Caco-2 (cell line): Measurements from ENCODE around the gene IDH2. TPM values are rescaled to one million over a fixed set of nuclear protein-coding genes. Genes with fewer than 3 reads are reported as not detected.

ENCODE experiments used
- BruUV-seq: library from RNA; stranded (reverse); fragments of 400-500 nt; replicated peaks from 2 replicates; lab custom pipeline; 2021; lab: Mats Ljungman, UMichigan
- CTCF ChIA-PET: fragments of 300-600 bp; sonication (Branson Sonifier 250); formaldehyde crosslinking; loops from one replicate; lab custom pipeline; 2022; ENCODE audit warnings: antibody characterized with exemption; lab: Charles Lee
- POLR2A ChIA-PET: fragments of 300-600 bp; sonication (Branson Sonifier 250); formaldehyde crosslinking; loops from one replicate; lab custom pipeline; 2022; ENCODE audit warnings: antibody characterized with exemption; lab: Charles Lee
- DNase-seq, 2 experiments: peaks; one replicate each; pipeline versions ENCODE4 v3.0.0 to v3.0.0-alpha.2; 2020 to 2022
- H3K27me3 ChIP-seq: replicated peaks from 2 replicates; pipeline ENCODE4 v1.6.0; 2011; ENCODE audit warnings: low read length; ENCODE audit not compliant: control insufficient read depth, insufficient read depth
- H3K36me3 ChIP-seq: 2 replicates; pipeline ENCODE4 v1.5.1; 2011; ENCODE audit warnings: low read length; ENCODE audit not compliant: control insufficient read depth, insufficient read depth
- H3K4me1 ChIP-seq: fragments of 250-450 bp; sonication (Bioruptor Pico); 2 replicates; pipeline ENCODE4 v1.5.1; 2020; ENCODE audit warnings: mild to moderate bottlenecking
- H3K4me3 ChIP-seq: 2 replicates; pipeline ENCODE4 v1.5.1; 2011; ENCODE audit warnings: low read depth, mild to moderate bottlenecking, control low read depth, low read length
- H3K9me3 ChIP-seq: fragments of 250-450 bp; sonication (Bioruptor Pico); 2 replicates; pipeline ENCODE4 v1.5.1; 2020; ENCODE audit warnings: mild to moderate bottlenecking, moderate library complexity
- H3K27ac Mint-ChIP-seq: one replicate; pipeline ENCODE4 v1.8.0; 2022; ENCODE audit warnings: mixed read lengths; ENCODE audit not compliant: unreplicated experiment
- H3K27me3 Mint-ChIP-seq: one replicate; pipeline ENCODE4 v1.8.0; 2022; ENCODE audit warnings: mixed read lengths; ENCODE audit not compliant: insufficient read depth, unreplicated experiment
- H3K36me3 Mint-ChIP-seq: one replicate; pipeline ENCODE4 v1.8.0; 2022; ENCODE audit warnings: mild to moderate bottlenecking, mixed read lengths; ENCODE audit not compliant: insufficient read depth, unreplicated experiment
- H3K4me1 Mint-ChIP-seq: one replicate; pipeline ENCODE4 v1.8.0; 2022; ENCODE audit warnings: low read depth, mixed read lengths; ENCODE audit not compliant: unreplicated experiment
- H3K4me3 Mint-ChIP-seq: one replicate; pipeline ENCODE4 v1.8.0; 2022; ENCODE audit warnings: mild to moderate bottlenecking, moderate library complexity, mixed read lengths; ENCODE audit not compliant: unreplicated experiment
- H3K9me3 Mint-ChIP-seq: one replicate; pipeline ENCODE4 v1.8.0; 2022; ENCODE audit warnings: mixed read lengths; ENCODE audit not compliant: unreplicated experiment
- CTCF ChIP-seq, 2 experiments: fragments of 200-600 bp in 1 of 2; IDR thresholded peaks; 1 replicate in 1 of 2; 2 replicates in 1 of 2; pipeline versions ENCODE4 v1.5.1 to v1.8.0; 2011 to 2022; ENCODE audit warnings: antibody characterized with exemption in 1 of 2, control low read depth in 1 of 2, inconsistent platforms in 1 of 2, low read depth in 1 of 2, low read length in 1 of 2, mild to moderate bottlenecking in 1 of 2, moderate library complexity in 1 of 2; ENCODE audit not compliant: insufficient read depth in 1 of 2, severe bottlenecking in 1 of 2, unreplicated experiment in 1 of 2
- intact Hi-C: fragments of 100-400 bp; cut with micrococcal nuclease; formaldehyde crosslinking; loops from one replicate; pipeline ENCODE4 v1.10.0; 2022; ENCODE audit not compliant: unreplicated experiment
- total RNA-seq: library from RNA; stranded (reverse); gene quantifications from 2 replicates; pipeline ENCODE4 v1.2.3, GENCODE V29; 2022

Gene IDH2
- total RNA-seq, 1 experiment from 2014 or later = 28.7 TPM

GRCh38 chr15:90039996-90040395, 62.3 kb downstream of the IDH2 start:
- DNase-seq = no peak
- TF ChIP-seq CTCF (IDR thresholded peaks at IDR 0.05; ENCODE audit: insufficient read depth in 1 of 2, low read depth in 1 of 2, low read length in 1 of 2, severe bottlenecking in 1 of 2, unreplicated experiment in 1 of 2) = no peak
- H3K4me3 ChIP-seq = no peak overlapping the region
- intact Hi-C loops = loop anchor here (5.0 kb wide), 1 partner anchor 43 kb away; no protein-coding TSS in a partner anchor
- Mint-ChIP-seq H3K4me3 (no peak overlapping the region), H3K36me3 (peaks cover 8% of the 10 kb centered on the region), H3K9me3 (no peaks in the 10 kb centered on the region), H3K4me1 (peaks cover 13% of the 10 kb centered on the region), H3K27me3 (no peaks in the 10 kb centered on the region), H3K27ac (no peak overlapping the region)
- no peaks in the 10 kb centered on the region; the same call in 1 of the 2 replicates for H3K36me3 ChIP-seq
- no TSS peak for BruUV-seq
- ChIA-PET CTCF (no interaction called here), POLR2A (no interaction called here)
- peaks cover 9% of the 10 kb centered on the region for H3K4me1 ChIP-seq
- H3K9me3 ChIP-seq = no peaks in the 10 kb centered on the region
- no peaks in the 10 kb centered on the region for H3K27me3 ChIP-seq

- ChIA-PET CTCF (interaction anchor here (0.6 kb wide), 1 partner anchor 195 kb away, joined by 4 read pairs; the partner anchor contains the start of gene CIB1), POLR2A (no interaction called here)
- no peak overlapping the region for H3K4me3 ChIP-seq
- BruUV-seq = no TSS peak
- peaks cover 20% of the 10 kb centered on the region for H3K4me1 Mint-ChIP-seq
- TF ChIP-seq CTCF (IDR thresholded peaks at IDR 0.05; ENCODE audit: insufficient read depth in 1 of 2, low read depth in 1 of 2, low read length in 1 of 2, severe bottlenecking in 1 of 2, unreplicated experiment in 1 of 2) = no peak
- DNase-seq = peak in 1 of 2 experiments; percentile 41
- H3K27me3 Mint-ChIP-seq = no peaks in the 10 kb centered on the region
- peaks cover 4% of the 10 kb centered on the region for H3K36me3 Mint-ChIP-seq
- no peak overlapping the region for H3K4me3 Mint-ChIP-seq
- no peaks in the 10 kb centered on the region for H3K27me3 ChIP-seq
- H3K9me3 ChIP-seq = no peaks in the 10 kb centered on the region
- H3K36me3 ChIP-seq = no peaks in the 10 kb centered on the region; the same call in 1 of the 2 replicates
- no peaks in the 10 kb centered on the region for H3K9me3 Mint-ChIP-seq
- H3K4me1 ChIP-seq = peaks cover 22% of the 10 kb centered on the region
- intact Hi-C loops = loop anchor here (5.0 kb wide), 1 partner anchor 41 kb away; no protein-coding TSS in a partner anchor
- no peak overlapping the region for H3K27ac Mint-ChIP-seq
Measured at GRCh38 chr15:90038632-90039095, 63.6 kb downstream of the IDH2 start.

DNA sequence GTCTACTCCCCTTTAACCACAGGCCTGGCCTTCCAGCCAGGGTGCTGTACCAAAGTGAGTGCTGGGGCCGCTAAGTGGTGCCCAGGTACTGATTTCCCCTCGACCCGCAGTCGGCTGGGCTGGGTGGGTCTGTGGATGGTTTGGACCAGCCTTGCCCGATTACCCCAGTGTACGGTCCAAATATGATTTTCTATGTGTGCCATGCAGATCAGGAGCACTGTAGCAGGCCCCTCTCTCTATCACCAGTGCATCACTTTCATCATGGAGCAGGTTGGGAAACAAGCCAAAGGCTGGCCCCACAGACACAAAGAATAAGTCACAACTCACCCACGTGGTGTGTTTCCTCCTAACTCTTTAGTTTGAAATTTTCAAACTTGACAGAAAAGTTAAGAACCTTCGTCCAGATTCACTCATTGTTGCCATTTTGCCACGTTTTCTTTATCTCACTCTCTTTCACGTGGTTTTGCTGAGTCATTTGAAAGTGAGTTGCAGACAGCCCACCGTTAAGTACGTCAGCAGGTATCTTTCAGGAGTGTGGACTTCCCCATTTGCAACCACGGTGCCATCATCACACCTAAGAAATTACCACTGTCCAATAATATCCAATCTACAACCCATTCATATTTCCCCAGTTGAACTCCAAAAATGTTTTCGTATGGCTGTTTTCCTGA, 64.2 kb downstream of the IDH2 start:
- TF ChIP-seq CTCF (IDR thresholded peaks at IDR 0.05; ENCODE audit: insufficient read depth in 1 of 2, low read depth in 1 of 2, low read length in 1 of 2, severe bottlenecking in 1 of 2, unreplicated experiment in 1 of 2) = no peak
- H3K4me1 ChIP-seq = peaks cover 24% of the 10 kb centered on the region
- H3K27ac Mint-ChIP-seq = no peak overlapping the region

More for the DNA sequence above, 64.2 kb downstream of the IDH2 start:
- Histone ChIP-seq H3K27me3 (no peaks in the 10 kb centered on the region), H3K4me3 (no peak overlapping the region), H3K9me3 (no peaks in the 10 kb centered on the region), H3K36me3 (no peaks in the 10 kb centered on the region; the same call in 1 of the 2 replicates)
- no TSS peak for BruUV-seq
- intact Hi-C loops = loop anchor here (5.0 kb wide), 1 partner anchor 41 kb away; no protein-coding TSS in a partner anchor
- Mint-ChIP-seq H3K36me3 (no peaks in the 10 kb centered on the region), H3K27me3 (no peaks in the 10 kb centered on the region), H3K9me3 (no peaks in the 10 kb centered on the region), H3K4me1 (peaks cover 20% of the 10 kb centered on the region), H3K4me3 (no peak overlapping the region)
- ChIA-PET POLR2A (no interaction called here), CTCF (interaction anchor here (0.6 kb wide), 1 partner anchor 196 kb away, joined by 4 read pairs; the partner anchor contains the start of gene CIB1)
- no peak for DNase-seq
